ENCODE results near the gene DMBX1. TPM values are rescaled to one million over a fixed set of nuclear protein-coding genes. Genes with fewer than 3 reads are reported as not detected.

DMBX1 gene
- total RNA-seq, 2 experiments from 2014 or later = 0.08 TPM; not detected in 1

- ChIA-PET CTCF (interaction anchor here (1.2 to 1.7 kb wide), 2 partner anchors 14 to 71 kb away, joined by 3 to 5 read pairs; no protein-coding TSS in a partner anchor), POLR2A (no interaction called here)
- ATAC-seq = no peak
- no peak for DNase-seq
- Mint-ChIP-seq H3K36me3 (ENCODE audit: low read depth) (no peaks in the 10 kb centered on the region), H3K27me3 (ENCODE audit: low read depth) (peaks cover 29% of the 10 kb centered on the region), H3K9me3 (ENCODE audit: insufficient read depth) (no peaks in the 10 kb centered on the region), H3K27ac (no peak overlapping the region), H3K4me1 (ENCODE audit: low read depth) (no peaks in the 10 kb centered on the region), H3K4me3 (no peak overlapping the region)
These were observed 23.9 kb downstream of the DMBX1 start for GRCh38 chr1:46513536-46513935.

- Mint-ChIP-seq H3K4me1 (ENCODE audit: low read depth) (no peaks in the 10 kb centered on the region), H3K4me3 (no peak overlapping the region), H3K27ac (no peak overlapping the region), H3K27me3 (ENCODE audit: low read depth) (peaks cover 31% of the 10 kb centered on the region), H3K36me3 (ENCODE audit: low read depth) (no peaks in the 10 kb centered on the region), H3K9me3 (ENCODE audit: insufficient read depth) (no peaks in the 10 kb centered on the region)
- DNase-seq = no peak
- ChIA-PET POLR2A (no interaction called here), CTCF (interaction anchor here (1.0 to 5.5 kb wide), 2 partner anchors 14 to 74 kb away, joined by 3 to 22 read pairs; no protein-coding TSS in a partner anchor)
- ATAC-seq = no peak
These were observed 25.9 kb downstream of the DMBX1 start for GRCh38 chr1:46515576-46515975.

DNA sequence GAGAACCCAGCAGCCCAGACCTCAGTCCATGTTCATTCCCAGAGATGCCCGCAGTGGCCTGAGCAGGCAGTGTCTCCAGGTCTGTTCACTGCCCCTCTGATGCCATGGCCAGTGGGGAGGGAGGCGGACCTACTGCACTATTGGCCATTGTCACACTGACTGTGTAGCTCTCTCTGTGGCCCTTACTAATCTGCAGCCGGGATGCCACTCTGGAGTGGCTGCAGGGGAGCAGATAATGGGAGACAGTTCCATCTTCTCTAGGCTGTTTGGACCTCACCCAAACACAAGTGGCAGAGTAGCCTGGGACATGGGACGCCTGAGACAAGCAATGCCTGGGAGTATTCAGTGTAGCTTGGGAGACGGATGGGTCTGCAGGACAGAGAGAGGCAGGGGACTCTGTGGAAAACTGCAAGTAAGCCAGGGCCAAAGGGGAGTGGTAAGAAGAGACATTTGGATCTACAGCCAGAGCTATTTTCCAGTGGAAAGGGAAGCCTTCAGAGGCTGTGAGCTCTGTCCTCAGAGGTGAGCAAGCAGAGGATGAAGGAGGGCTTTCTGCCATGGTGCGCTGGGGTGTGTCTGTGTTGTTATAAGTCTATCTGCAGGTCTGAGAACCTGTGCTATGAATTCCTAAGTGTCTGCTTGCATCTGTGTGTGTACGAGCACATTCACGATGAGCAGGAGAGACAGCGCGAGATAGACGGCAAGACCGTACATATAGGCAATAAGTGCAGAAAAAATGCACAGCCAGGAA lies 26.7 kb downstream of the DMBX1 start:
- no peaks in the 10 kb centered on the region for H3K9me3 Mint-ChIP-seq (ENCODE audit: insufficient read depth)
- H3K4me3 Mint-ChIP-seq = no peak overlapping the region
- no peak overlapping the region for H3K27ac Mint-ChIP-seq
- ChIA-PET POLR2A (no interaction called here), CTCF (interaction anchor here (5.5 kb wide), 1 partner anchor 13 kb away, joined by 22 read pairs; no protein-coding TSS in a partner anchor)
- H3K36me3 Mint-ChIP-seq (ENCODE audit: low read depth) = no peaks in the 10 kb centered on the region
- H3K27me3 Mint-ChIP-seq (ENCODE audit: low read depth) = peaks cover 31% of the 10 kb centered on the region
- no peak for DNase-seq
- peaks cover 5% of the 10 kb centered on the region for H3K4me1 Mint-ChIP-seq (ENCODE audit: low read depth)
- no peak for ATAC-seq

DNA sequence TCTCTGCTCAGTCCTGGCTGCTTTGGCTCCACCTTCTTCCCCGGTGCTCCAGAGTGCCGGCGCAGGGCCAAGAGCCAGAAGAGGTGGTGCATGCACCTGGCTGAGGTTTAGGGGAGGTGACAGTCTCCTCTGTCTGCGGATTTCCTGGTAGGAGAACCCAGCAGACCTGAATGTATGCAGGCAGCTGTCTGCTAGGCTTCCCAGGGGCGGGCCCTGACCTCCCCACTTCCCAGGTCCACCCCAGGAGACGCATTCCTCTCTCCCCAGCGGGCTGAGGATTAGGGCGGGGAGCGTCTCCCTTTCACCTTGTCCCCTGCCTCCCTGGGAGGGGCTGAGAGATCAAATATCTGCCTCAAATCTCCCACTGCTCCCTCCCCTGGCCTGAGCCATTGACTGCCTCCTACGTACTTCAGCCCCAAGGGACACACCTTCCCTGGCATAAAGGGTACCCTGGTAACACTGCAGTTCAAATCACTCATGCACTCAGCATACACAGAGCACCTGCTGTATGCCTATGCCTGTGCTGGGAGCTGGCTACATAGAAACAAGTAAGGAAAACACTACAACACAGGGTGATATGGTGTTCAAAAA lies 27.5 kb downstream of the DMBX1 start:
- ATAC-seq (no peak), DNase-seq (no peak)
- peaks cover 31% of the 10 kb centered on the region for H3K27me3 Mint-ChIP-seq (ENCODE audit: low read depth)
- H3K27ac Mint-ChIP-seq = no peak overlapping the region
- peaks cover 10% of the 10 kb centered on the region for H3K4me1 Mint-ChIP-seq (ENCODE audit: low read depth)
- H3K36me3 Mint-ChIP-seq (ENCODE audit: low read depth) = no peaks in the 10 kb centered on the region
- ChIA-PET POLR2A (interaction anchor here (0.6 kb wide), 1 partner anchor 17 kb away, joined by 4 read pairs; no protein-coding TSS in a partner anchor), CTCF (interaction anchor here (5.5 kb wide), 1 partner anchor 13 kb away, joined by 22 read pairs; no protein-coding TSS in a partner anchor)
- H3K4me3 Mint-ChIP-seq = no peak overlapping the region
- H3K9me3 Mint-ChIP-seq (ENCODE audit: insufficient read depth) = no peaks in the 10 kb centered on the region

- POLR2A ChIA-PET = interaction anchor here (0.6 kb wide), 1 partner anchor 16 kb away, joined by 4 read pairs; no protein-coding TSS in a partner anchor
- H3K27ac Mint-ChIP-seq = no peak overlapping the region
These were observed 28.4 kb downstream of the DMBX1 start for GRCh38 chr1:46517932-46518498.

DNA sequence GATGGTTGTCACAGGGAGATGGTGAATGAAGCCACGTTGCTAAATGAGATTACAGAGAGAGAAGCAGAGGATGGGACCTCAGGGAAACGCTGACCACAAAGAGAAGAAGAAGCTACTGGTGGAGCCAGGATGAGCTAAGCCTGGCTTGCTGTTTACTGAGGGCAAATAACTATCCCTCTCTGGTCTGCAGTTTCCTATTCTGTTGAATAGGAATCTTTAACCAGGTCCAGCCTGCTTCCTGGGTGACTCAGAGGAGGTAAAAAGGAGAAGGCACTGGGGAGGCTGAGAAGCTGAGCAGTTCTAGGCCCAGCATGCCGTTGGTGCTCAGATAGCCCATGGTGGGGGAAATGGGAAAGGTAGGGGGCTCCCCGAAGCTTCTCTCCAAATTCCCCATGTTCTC lies 29.6 kb downstream of the DMBX1 start:
- Mint-ChIP-seq H3K36me3 (ENCODE audit: low read depth) (no peaks in the 10 kb centered on the region), H3K27ac (no peak overlapping the region), H3K4me1 (ENCODE audit: low read depth) (peaks cover 17% of the 10 kb centered on the region), H3K9me3 (ENCODE audit: insufficient read depth) (no peaks in the 10 kb centered on the region), H3K4me3 (no peak overlapping the region), H3K27me3 (ENCODE audit: low read depth) (peaks cover 29% of the 10 kb centered on the region)
- CTCF ChIA-PET = interaction anchor here (1.9 to 5.5 kb wide), 2 partner anchors 10 to 72 kb away, joined by 8 to 22 read pairs; no protein-coding TSS in a partner anchor
- POLR2A ChIA-PET = interaction anchor here (0.8 kb wide), 1 partner anchor 10 kb away, joined by 3 read pairs; no protein-coding TSS in a partner anchor
- DNase-seq (no peak), ATAC-seq (no peak)

More at GRCh38 chr1:46517932-46518498, 28.4 kb downstream of the DMBX1 start:
- H3K36me3 Mint-ChIP-seq (ENCODE audit: low read depth) = no peaks in the 10 kb centered on the region
- H3K9me3 Mint-ChIP-seq (ENCODE audit: insufficient read depth) = no peaks in the 10 kb centered on the region
- peaks cover 17% of the 10 kb centered on the region for H3K4me1 Mint-ChIP-seq (ENCODE audit: low read depth)
- ATAC-seq = no peak
- CTCF ChIA-PET = interaction anchor here (1.9 to 5.5 kb wide), 2 partner anchors 12 to 71 kb away, joined by 8 to 22 read pairs; no protein-coding TSS in a partner anchor
- peaks cover 31% of the 10 kb centered on the region for H3K27me3 Mint-ChIP-seq (ENCODE audit: low read depth)
- no peak for DNase-seq
- no peak overlapping the region for H3K4me3 Mint-ChIP-seq

DNA sequence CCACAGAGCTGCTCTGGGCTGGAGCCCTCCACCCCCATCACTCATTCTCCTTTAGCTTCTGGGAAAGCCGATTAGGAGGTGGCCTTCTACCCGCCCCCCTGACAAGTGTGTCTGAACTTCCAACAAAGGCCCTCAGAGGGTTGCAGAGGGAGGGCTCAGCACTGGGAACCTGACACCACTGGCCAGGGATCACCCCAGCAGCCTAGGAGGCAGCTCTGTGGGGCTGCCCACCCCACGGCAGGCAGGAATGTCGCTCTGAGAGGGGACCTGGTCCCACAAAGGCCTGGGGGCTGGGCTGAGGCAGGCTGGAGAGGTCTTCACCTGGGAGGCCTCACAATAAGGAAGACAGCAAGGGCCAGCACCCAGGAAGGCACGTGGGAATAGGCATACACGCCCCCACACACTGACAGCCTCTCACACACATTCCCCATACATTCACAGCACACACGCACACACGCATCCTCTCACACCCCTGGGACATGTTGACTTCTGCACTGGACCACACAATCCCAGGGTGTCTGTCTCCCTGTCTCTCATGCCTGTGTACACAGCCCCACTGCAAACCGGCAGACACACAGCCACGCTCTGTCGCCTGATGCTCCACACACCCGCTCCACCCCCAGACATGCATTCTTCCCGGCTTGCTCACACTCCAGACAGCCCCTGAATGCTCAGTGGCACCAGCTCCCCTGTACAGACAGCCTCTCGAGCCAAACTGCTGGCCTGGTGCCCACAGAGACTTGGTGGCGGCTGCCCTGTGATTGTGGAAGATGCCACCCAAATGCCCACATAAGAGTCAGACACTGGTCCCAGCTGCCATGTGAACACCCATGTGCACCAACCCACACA lies 30.7 kb downstream of the DMBX1 start:
- ATAC-seq = no peak
- no peak for DNase-seq
- H3K4me1 Mint-ChIP-seq (ENCODE audit: low read depth) = peaks cover 19% of the 10 kb centered on the region
- no peak overlapping the region for H3K4me3 Mint-ChIP-seq
- no peak overlapping the region for H3K27ac Mint-ChIP-seq
- ChIA-PET POLR2A (no interaction called here), CTCF (interaction anchor here (5.5 kb wide), 1 partner anchor 9 kb away, joined by 22 read pairs; no protein-coding TSS in a partner anchor)
- H3K36me3 Mint-ChIP-seq (ENCODE audit: low read depth) = no peaks in the 10 kb centered on the region
- no peaks in the 10 kb centered on the region for H3K9me3 Mint-ChIP-seq (ENCODE audit: insufficient read depth)
- peaks cover 28% of the 10 kb centered on the region for H3K27me3 Mint-ChIP-seq (ENCODE audit: low read depth)

DNA sequence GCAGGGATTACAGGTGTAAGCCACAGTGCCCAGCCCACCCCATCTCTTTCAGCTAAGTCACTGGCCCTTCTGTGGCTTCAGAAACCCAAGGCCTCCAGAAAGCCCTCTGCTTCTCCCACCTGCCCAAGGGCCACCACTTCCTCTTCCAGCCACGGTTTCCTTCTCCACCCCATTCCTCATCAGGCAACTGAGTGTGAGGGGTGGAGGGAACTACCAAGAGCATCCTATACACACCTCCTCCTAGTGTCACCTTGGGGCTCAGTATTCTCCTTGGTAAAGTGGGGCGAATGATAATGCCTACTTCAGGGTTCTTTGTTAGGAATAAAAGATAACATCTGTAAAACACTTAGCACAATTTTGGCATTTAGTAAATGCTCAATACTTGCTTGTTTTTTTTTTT lies 31.8 kb downstream of the DMBX1 start:
- no peak for DNase-seq
- CTCF ChIA-PET = interaction anchor here (1.2 to 1.5 kb wide), 5 partner anchors 14 to 74 kb away, joined by 4 to 6 read pairs (median 5); a partner anchor contains a TSS
- Mint-ChIP-seq H3K4me3 (no peak overlapping the region), H3K4me1 (ENCODE audit: low read depth) (peaks cover 19% of the 10 kb centered on the region), H3K9me3 (ENCODE audit: insufficient read depth) (no peaks in the 10 kb centered on the region), H3K27ac (peak overlapping the region; percentile 43), H3K27me3 (ENCODE audit: low read depth) (peaks cover 24% of the 10 kb centered on the region), H3K36me3 (ENCODE audit: low read depth) (no peaks in the 10 kb centered on the region)
- ATAC-seq = no peak
- POLR2A ChIA-PET = no interaction called here

GRCh38 chr1:46522184-46522968 lies 32.7 kb downstream of the DMBX1 start:
- Mint-ChIP-seq H3K4me1 (ENCODE audit: low read depth) (peaks cover 19% of the 10 kb centered on the region), H3K36me3 (ENCODE audit: low read depth) (no peaks in the 10 kb centered on the region), H3K27ac (no peak overlapping the region), H3K27me3 (ENCODE audit: low read depth) (peaks cover 18% of the 10 kb centered on the region), H3K9me3 (ENCODE audit: insufficient read depth) (no peaks in the 10 kb centered on the region), H3K4me3 (no peak overlapping the region)
- DNase-seq (no peak), ATAC-seq (peak; percentile 52)
- CTCF ChIA-PET = interaction anchor here (0.7 to 2.0 kb wide), 11 partner anchors 11 to 639 kb away, joined by 3 to 8 read pairs (median 5); a partner anchor contains a TSS
- POLR2A ChIA-PET = interaction anchor here (1.1 kb wide), 1 partner anchor 183 kb away, joined by 3 read pairs; no protein-coding TSS in a partner anchor

DNA sequence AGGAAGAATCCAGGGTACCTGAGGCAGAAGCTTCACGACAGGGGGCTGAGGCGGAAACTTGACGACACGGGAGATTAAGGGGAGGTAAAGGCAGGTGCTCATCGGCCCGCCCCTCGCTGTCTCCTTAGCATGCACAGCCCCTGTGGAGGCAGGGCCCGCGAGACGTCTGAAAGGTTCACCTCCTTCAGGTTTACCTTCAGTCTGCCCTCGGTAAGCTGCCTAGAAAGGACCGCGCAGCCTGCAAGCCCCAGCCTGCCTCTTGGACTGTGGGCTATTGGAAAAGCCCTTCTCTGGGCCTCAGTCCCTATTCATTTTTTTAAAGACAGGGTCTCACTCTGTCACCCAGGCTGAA lies 33.3 kb downstream of the DMBX1 start:
- H3K4me1 Mint-ChIP-seq (ENCODE audit: low read depth) = peaks cover 20% of the 10 kb centered on the region
- ATAC-seq (no peak), DNase-seq (no peak)
- H3K9me3 Mint-ChIP-seq (ENCODE audit: insufficient read depth) = no peaks in the 10 kb centered on the region
- H3K4me3 Mint-ChIP-seq = no peak overlapping the region
- CTCF ChIA-PET = interaction anchor here (0.7 to 2.0 kb wide), 8 partner anchors 10 to 639 kb away, joined by 3 to 8 read pairs (median 4); no protein-coding TSS in a partner anchor
- H3K27me3 Mint-ChIP-seq (ENCODE audit: low read depth) = peaks cover 19% of the 10 kb centered on the region
- H3K36me3 Mint-ChIP-seq (ENCODE audit: low read depth) = no peaks in the 10 kb centered on the region
- POLR2A ChIA-PET = interaction anchor here (1.1 kb wide), 1 partner anchor 183 kb away, joined by 3 read pairs; no protein-coding TSS in a partner anchor
- no peak overlapping the region for H3K27ac Mint-ChIP-seq
